ENCODE measurements around the gene IL20RA. TPM values are rescaled to one million over a fixed set of nuclear protein-coding genes. Genes with fewer than 3 reads are reported as not detected.
"Not testable (repeated sequence)": the region's sequence is repeated elsewhere in the genome, so short reads cannot be mapped to it uniquely, and the experiment has no call there.

Gene IL20RA
- total RNA-seq, 1 donor from 2014 or later, result 21.9 TPM

DNA sequence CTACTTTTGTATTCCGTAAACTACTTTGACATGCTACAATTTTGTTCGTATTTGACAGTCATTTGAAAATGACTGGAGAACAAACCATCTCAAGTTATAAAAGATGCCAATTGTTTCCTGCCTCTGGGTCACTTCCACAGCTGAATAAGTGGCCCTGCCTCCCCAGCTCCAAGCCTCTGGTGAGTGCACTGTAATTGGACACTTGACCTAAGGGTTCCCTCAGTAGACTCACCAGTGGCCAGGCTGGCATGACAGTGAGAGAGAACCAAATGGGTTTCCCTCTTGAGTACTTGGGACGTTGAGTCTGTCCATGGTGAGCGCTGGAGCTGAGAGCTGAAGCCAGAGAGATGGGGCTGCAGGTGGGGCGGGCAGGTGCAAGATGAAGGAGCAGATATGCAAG lies 65.6 kb downstream of the IL20RA start:
- Histone ChIP-seq H3K27me3 (no peaks in the 10 kb centered on the region), H3K9me3 (no peaks in the 10 kb centered on the region), H3K4me1 (no peaks in the 10 kb centered on the region), H3K4me3 (no peak overlapping the region), H3K27ac (no peak overlapping the region), H3K36me3 (no peaks in the 10 kb centered on the region)
- DNase-seq (ENCODE audit: extremely low spot score in 2 of 2), result no peak
- TF ChIP-seq POLR2AphosphoS5 (IDR thresholded peaks at IDR 0.05; ENCODE audit: insufficient read depth in 1 of 2, low read depth in 1 of 2) (no peak), POLR2A (IDR thresholded peaks at IDR 0.05) (no peak)
- TF ChIP-seq, protein P1, sequence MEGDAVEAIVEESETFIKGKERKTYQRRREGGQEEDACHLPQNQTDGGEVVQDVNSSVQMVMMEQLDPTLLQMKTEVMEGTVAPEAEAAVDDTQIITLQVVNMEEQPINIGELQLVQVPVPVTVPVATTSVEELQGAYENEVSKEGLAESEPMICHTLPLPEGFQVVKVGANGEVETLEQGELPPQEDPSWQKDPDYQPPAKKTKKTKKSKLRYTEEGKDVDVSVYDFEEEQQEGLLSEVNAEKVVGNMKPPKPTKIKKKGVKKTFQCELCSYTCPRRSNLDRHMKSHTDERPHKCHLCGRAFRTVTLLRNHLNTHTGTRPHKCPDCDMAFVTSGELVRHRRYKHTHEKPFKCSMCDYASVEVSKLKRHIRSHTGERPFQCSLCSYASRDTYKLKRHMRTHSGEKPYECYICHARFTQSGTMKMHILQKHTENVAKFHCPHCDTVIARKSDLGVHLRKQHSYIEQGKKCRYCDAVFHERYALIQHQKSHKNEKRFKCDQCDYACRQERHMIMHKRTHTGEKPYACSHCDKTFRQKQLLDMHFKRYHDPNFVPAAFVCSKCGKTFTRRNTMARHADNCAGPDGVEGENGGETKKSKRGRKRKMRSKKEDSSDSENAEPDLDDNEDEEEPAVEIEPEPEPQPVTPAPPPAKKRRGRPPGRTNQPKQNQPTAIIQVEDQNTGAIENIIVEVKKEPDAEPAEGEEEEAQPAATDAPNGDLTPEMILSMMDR (IDR thresholded peaks at IDR 0.05), result no peak
- intact Hi-C loops (cut with DNase I), result no loop called here

- no peak for DNase-seq (ENCODE audit: extremely low spot score in 2 of 2)
- intact Hi-C loops (cut with DNase I), result no loop called here
- no peaks in the 10 kb centered on the region for H3K9me3 ChIP-seq
- H3K4me3 ChIP-seq, result no peak overlapping the region
- H3K36me3 ChIP-seq, result no peaks in the 10 kb centered on the region
- no peak overlapping the region for H3K27ac ChIP-seq
- H3K27me3 ChIP-seq, result no peaks in the 10 kb centered on the region
- TF ChIP-seq, protein P1 (IDR thresholded peaks at IDR 0.05), result no peak
- TF ChIP-seq POLR2AphosphoS5 (IDR thresholded peaks at IDR 0.05; ENCODE audit: insufficient read depth in 1 of 2, low read depth in 1 of 2), result no peak
- TF ChIP-seq POLR2A (IDR thresholded peaks at IDR 0.05), result no peak
- no peaks in the 10 kb centered on the region for H3K4me1 ChIP-seq
Measured at GRCh38 chr6:136977075-136977474, 67.7 kb downstream of the IL20RA start.

- Histone ChIP-seq H3K9me3 (no peaks in the 10 kb centered on the region), H3K36me3 (no peaks in the 10 kb centered on the region), H3K27me3 (no peaks in the 10 kb centered on the region), H3K27ac (no peak overlapping the region), H3K4me3 (no peak overlapping the region), H3K4me1 (no peaks in the 10 kb centered on the region)
- no peak for DNase-seq (ENCODE audit: extremely low spot score in 2 of 2)
- intact Hi-C loops (cut with DNase I), result no loop called here
- TF ChIP-seq POLR2A (IDR thresholded peaks at IDR 0.05), result no peak
- TF ChIP-seq, protein P1 (IDR thresholded peaks at IDR 0.05), result no peak
- no peak for TF ChIP-seq POLR2AphosphoS5 (IDR thresholded peaks at IDR 0.05; ENCODE audit: insufficient read depth in 1 of 2, low read depth in 1 of 2)
Measured at GRCh38 chr6:136975089-136975715, 69.6 kb downstream of the IL20RA start.

GRCh38 chr6:136973781-136974180 lies 71.0 kb downstream of the IL20RA start:
- H3K9me3 ChIP-seq; H3K36me3 ChIP-seq; intact Hi-C loops (cut with DNase I); H3K4me1 ChIP-seq; H3K27me3 ChIP-seq; H3K27ac ChIP-seq; H3K4me3 ChIP-seq; DNase-seq (ENCODE audit: extremely low spot score in 2 of 2): not testable (repeated sequence)

DNA sequence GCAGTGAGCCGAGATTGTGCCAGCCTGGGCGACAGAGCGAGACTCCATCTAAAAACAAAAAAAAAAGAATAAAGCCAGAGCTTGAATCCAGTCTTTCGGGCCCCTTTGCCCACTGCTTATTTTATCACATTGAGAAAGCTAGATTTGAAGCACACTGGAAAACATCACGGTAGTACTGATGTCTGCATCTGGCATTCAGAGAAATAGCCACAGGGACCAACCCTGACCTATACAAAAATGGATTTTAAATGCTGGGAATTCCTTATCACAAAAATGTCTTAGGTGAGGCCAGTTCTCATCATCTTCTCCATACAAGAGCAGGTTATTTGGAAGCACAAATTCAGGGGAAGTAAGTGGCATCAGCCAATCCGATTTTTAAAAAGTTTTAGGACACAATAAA lies 73.2 kb downstream of the IL20RA start:
- Histone ChIP-seq H3K27ac (no peak overlapping the region), H3K36me3 (no peaks in the 10 kb centered on the region), H3K4me1 (no peaks in the 10 kb centered on the region), H3K9me3 (no peaks in the 10 kb centered on the region), H3K4me3 (no peak overlapping the region), H3K27me3 (no peaks in the 10 kb centered on the region)
- intact Hi-C loops (cut with DNase I), result no loop called here
- no peak for DNase-seq (ENCODE audit: extremely low spot score in 2 of 2)
- TF ChIP-seq POLR2AphosphoS5 (IDR thresholded peaks at IDR 0.05; ENCODE audit: insufficient read depth in 1 of 2, low read depth in 1 of 2), result no peak
- TF ChIP-seq POLR2A (IDR thresholded peaks at IDR 0.05), result no peak
- TF ChIP-seq, protein P1 (IDR thresholded peaks at IDR 0.05), result no peak

All from vagina (tissue), 2 donors.